ENCODE results near the gene TGFB1I1.
A peak's percentile ranks its signal among the peaks of the same experiment; 100 is the strongest.

The TGFB1I1 gene

DNA sequence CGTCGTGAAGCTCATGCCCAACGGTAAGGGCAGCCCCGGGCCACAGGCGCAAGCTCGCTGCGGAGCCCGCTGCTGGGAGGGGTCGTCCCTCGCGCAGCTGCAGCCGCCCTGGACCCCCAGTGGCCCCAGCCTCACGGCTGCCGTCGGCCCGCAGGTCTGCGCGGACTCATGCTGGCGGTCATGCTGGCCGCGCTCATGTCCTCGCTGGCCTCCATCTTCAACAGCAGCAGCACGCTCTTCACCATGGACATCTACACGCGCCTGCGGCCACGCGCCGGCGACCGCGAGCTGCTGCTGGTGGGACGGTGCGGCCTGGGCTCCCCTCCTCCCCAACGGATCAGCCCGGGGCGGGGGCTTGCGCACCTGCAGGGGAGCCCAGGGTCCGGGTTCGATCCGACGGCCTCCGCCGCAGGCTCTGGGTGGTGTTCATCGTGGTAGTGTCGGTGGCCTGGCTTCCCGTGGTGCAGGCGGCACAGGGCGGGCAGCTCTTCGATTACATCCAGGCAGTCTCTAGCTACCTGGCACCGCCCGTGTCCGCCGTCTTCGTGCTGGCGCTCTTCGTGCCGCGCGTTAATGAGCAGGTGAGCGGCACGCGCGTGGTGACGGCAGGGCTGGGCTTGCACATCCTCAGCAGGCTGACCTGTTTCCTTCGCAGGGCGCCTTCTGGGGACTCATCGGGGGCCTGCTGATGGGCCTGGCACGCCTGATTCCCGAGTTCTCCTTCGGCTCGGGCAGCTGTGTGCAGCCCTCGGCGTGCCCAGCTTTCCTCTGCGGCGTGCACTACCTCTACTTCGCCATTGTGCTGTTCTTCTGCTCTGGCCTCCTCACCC lies 16.7 kb downstream of the TGFB1I1 start:
- Histone ChIP-seq H3K9me3 (ENCODE audit: insufficient read depth, low read length) (no peaks in the 10 kb centered on the region), H3F3A (ENCODE audit: insufficient read depth) (no peaks in the 10 kb centered on the region), H4K20me1 (ENCODE audit: low read depth, low read length) (no peaks in the 10 kb centered on the region), H3K27ac (ENCODE audit: low read depth, low read length) (no peak overlapping the region), H3K27me3 (ENCODE audit: low read length) (no peaks in the 10 kb centered on the region), H3K9me2 (replicated peaks; ENCODE audit: insufficient read depth, low read length) (no peaks in the 10 kb centered on the region), H2AFZ (ENCODE audit: low read depth, low read length, severe bottlenecking) (no peak overlapping the region), H3K4me2 (ENCODE audit: low read depth, low read length, poor library complexity, severe bottlenecking) (peak overlapping the region; percentile 48), H3K9ac (ENCODE audit: low read length) (no peak overlapping the region), H3K36me3 (ENCODE audit: low read length) (no peaks in the 10 kb centered on the region), H3K79me2 (ENCODE audit: insufficient read depth, low read length) (no peaks in the 10 kb centered on the region), H3K4me3 (ENCODE audit: insufficient read depth, low read length, poor library complexity, severe bottlenecking) (no peak overlapping the region)
- no peak for TF ChIP-seq CTCF (IDR thresholded peaks at IDR 0.05; ENCODE audit: insufficient read depth, low read length, poor library complexity, severe bottlenecking)
- no peak for TF ChIP-seq EZH2phosphoT487 (conservative IDR thresholded peaks at IDR 0.05; ENCODE audit: low read length)

GRCh38 chr16:31489298-31489564 lies 17.3 kb downstream of the TGFB1I1 start:
- no peaks in the 10 kb centered on the region for H3K9me3 ChIP-seq (ENCODE audit: insufficient read depth, low read length)
- no peak overlapping the region for H3K27ac ChIP-seq (ENCODE audit: low read depth, low read length)
- no peaks in the 10 kb centered on the region for H3K9me2 ChIP-seq (replicated peaks; ENCODE audit: insufficient read depth, low read length)
- no peaks in the 10 kb centered on the region for H3F3A ChIP-seq (ENCODE audit: insufficient read depth)
- TF ChIP-seq EZH2phosphoT487 (conservative IDR thresholded peaks at IDR 0.05; ENCODE audit: low read length): no peak
- no peaks in the 10 kb centered on the region for H3K36me3 ChIP-seq (ENCODE audit: low read length)
- H3K4me2 ChIP-seq (ENCODE audit: low read depth, low read length, poor library complexity, severe bottlenecking): no peak overlapping the region
- no peaks in the 10 kb centered on the region for H3K27me3 ChIP-seq (ENCODE audit: low read length)
- H4K20me1 ChIP-seq (ENCODE audit: low read depth, low read length): no peaks in the 10 kb centered on the region
- no peak overlapping the region for H3K9ac ChIP-seq (ENCODE audit: low read length)
- H3K4me3 ChIP-seq (ENCODE audit: insufficient read depth, low read length, poor library complexity, severe bottlenecking): no peak overlapping the region
- no peak overlapping the region for H2AFZ ChIP-seq (ENCODE audit: low read depth, low read length, severe bottlenecking)
- H3K79me2 ChIP-seq (ENCODE audit: insufficient read depth, low read length): no peaks in the 10 kb centered on the region

- no peaks in the 10 kb centered on the region for H4K20me1 ChIP-seq (ENCODE audit: low read depth, low read length)
- no peak overlapping the region for H2AFZ ChIP-seq (ENCODE audit: low read depth, low read length, severe bottlenecking)
- no peak overlapping the region for H3K4me3 ChIP-seq (ENCODE audit: insufficient read depth, low read length, poor library complexity, severe bottlenecking)
- TF ChIP-seq EZH2phosphoT487 (conservative IDR thresholded peaks at IDR 0.05; ENCODE audit: low read length) (no peak), CTCF (IDR thresholded peaks at IDR 0.05; ENCODE audit: insufficient read depth, low read length, poor library complexity, severe bottlenecking) (no peak)
- no peaks in the 10 kb centered on the region for H3K9me2 ChIP-seq (replicated peaks; ENCODE audit: insufficient read depth, low read length)
- no peaks in the 10 kb centered on the region for H3F3A ChIP-seq (ENCODE audit: insufficient read depth)
- H3K79me2 ChIP-seq (ENCODE audit: insufficient read depth, low read length): no peaks in the 10 kb centered on the region
- H3K36me3 ChIP-seq (ENCODE audit: low read length): no peaks in the 10 kb centered on the region
- no peak overlapping the region for H3K9ac ChIP-seq (ENCODE audit: low read length)
- H3K27ac ChIP-seq (ENCODE audit: low read depth, low read length): no peak overlapping the region
- no peaks in the 10 kb centered on the region for H3K9me3 ChIP-seq (ENCODE audit: insufficient read depth, low read length)
- H3K4me2 ChIP-seq (ENCODE audit: low read depth, low read length, poor library complexity, severe bottlenecking): no peak overlapping the region
- no peaks in the 10 kb centered on the region for H3K27me3 ChIP-seq (ENCODE audit: low read length)
Observed at GRCh38 chr16:31489616-31490584, 17.9 kb downstream of the TGFB1I1 start.

Measured in SU-DHL-6 (cell line).